Activated CD4-positive, alpha-beta T cell treated with anti-CD3 and anti-CD28 coated beads for 48 hours (primary cell): ENCODE data around the gene SRGAP2C.
"Not testable (repeated sequence)": the region's sequence is repeated elsewhere in the genome, so short reads cannot be mapped to it uniquely, and the experiment has no call there.

Experiments used
- DNase-seq: peaks from one replicate; pipeline ENCODE4 v3.0.0-alpha.2; 2020

Gene SRGAP2C

GRCh38 chr1:121187914-121188313, 3.1 kb downstream of the SRGAP2C start:
- DNase-seq, result not testable (repeated sequence)

GRCh38 chr1:121192512-121192911, 7.7 kb downstream of the SRGAP2C start:
- not testable (repeated sequence) for DNase-seq

GRCh38 chr1:121197095-121197882, 12.5 kb downstream of the SRGAP2C start:
- DNase-seq, result not testable (repeated sequence)

- DNase-seq, result not testable (repeated sequence)
Observed at GRCh38 chr1:121199763-121200162, 15.0 kb downstream of the SRGAP2C start.

GRCh38 chr1:121200232-121200631, 15.5 kb downstream of the SRGAP2C start:
- DNase-seq, result not testable (repeated sequence)

GRCh38 chr1:121200985-121201981, 16.5 kb downstream of the SRGAP2C start:
- DNase-seq, result not testable (repeated sequence)

- not testable (repeated sequence) for DNase-seq
Observed at GRCh38 chr1:121202986-121203385, 18.2 kb downstream of the SRGAP2C start.

- not testable (repeated sequence) for DNase-seq
Observed at GRCh38 chr1:121205786-121206711, 21.3 kb downstream of the SRGAP2C start.

GRCh38 chr1:121207328-121207727, 22.6 kb downstream of the SRGAP2C start:
- not testable (repeated sequence) for DNase-seq

GRCh38 chr1:121208375-121208774, 23.6 kb downstream of the SRGAP2C start:
- not testable (repeated sequence) for DNase-seq

- DNase-seq, result not testable (repeated sequence)
Observed at GRCh38 chr1:121210778-121211177, 26.0 kb downstream of the SRGAP2C start.

GRCh38 chr1:121213491-121213890, 28.7 kb downstream of the SRGAP2C start:
- not testable (repeated sequence) for DNase-seq

- DNase-seq, result not testable (repeated sequence)
Observed at GRCh38 chr1:121214544-121215156, 29.9 kb downstream of the SRGAP2C start.

- DNase-seq, result not testable (repeated sequence)
Observed at GRCh38 chr1:121215699-121216417, 31.1 kb downstream of the SRGAP2C start.

GRCh38 chr1:121216676-121217075, 31.9 kb downstream of the SRGAP2C start:
- DNase-seq, result not testable (repeated sequence)

- DNase-seq, result not testable (repeated sequence)
Observed at GRCh38 chr1:121221770-121222169, 37.0 kb downstream of the SRGAP2C start.

GRCh38 chr1:121224714-121225113, 39.9 kb downstream of the SRGAP2C start:
- not testable (repeated sequence) for DNase-seq

- not testable (repeated sequence) for DNase-seq
Observed at GRCh38 chr1:121226295-121226904, 41.6 kb downstream of the SRGAP2C start.

- DNase-seq, result not testable (repeated sequence)
Observed at GRCh38 chr1:121226925-121227324, 42.1 kb downstream of the SRGAP2C start.

- not testable (repeated sequence) for DNase-seq
Observed at GRCh38 chr1:121227544-121228330, 43.0 kb downstream of the SRGAP2C start.
